ENCODE results near the gene PPP2R2B.
A peak's percentile ranks its signal among the peaks of the same experiment; 100 is the strongest.
"Not testable (repeated sequence)": the region's sequence is repeated elsewhere in the genome, so short reads cannot be mapped to it uniquely, and the experiment has no call there.

Gene PPP2R2B

DNA sequence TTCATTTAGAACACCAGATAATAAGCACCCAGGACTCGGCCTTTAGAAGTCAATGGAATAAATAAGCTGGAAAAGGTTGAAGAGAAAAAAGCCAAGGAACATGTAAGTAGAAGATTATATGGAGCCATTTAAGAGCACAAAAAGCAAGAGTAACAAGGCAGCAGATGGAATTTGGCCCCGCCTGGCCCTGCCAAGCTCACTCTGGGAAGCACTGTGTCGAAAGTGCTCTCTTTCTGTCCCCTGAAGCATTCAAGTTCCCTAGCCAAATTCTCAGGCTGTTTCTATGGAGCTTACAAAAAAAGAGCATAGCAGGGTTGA lies 289.6 kb downstream of the PPP2R2B start:
- DNase-seq: no peak

DNA sequence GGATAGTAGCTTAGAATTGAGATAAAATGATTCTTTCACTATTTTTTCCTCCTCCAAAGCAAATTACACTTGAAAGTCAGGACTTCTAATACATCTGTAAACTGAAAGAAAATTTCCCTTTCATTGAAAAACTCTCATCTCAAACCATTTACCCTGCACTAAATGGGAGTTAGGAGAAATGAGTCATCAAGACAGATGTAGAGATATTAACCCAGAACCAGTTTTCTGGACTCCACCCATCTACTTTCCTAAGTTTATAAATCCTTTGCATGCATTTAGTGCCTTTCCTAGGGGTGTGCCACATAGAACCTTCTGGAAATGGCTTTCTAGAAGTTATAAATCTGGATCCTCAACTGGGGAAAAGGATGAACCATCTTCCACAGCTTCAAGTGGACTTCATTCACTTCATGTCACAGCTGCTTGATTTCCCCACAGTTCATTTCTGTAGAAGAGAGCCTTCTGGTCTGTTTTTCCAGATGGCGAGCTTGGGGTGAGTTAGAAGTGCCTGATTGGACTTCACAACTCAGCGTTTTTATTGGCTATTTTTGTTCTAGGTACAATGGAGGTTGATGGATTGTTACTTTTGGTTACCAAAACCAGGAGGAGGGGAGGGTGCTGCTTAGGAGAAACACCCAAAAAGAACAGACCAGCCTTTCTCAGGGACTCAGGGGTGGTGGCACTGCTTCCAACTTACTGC lies 290.1 kb downstream of the PPP2R2B start:
- DNase-seq: no peak

DNA sequence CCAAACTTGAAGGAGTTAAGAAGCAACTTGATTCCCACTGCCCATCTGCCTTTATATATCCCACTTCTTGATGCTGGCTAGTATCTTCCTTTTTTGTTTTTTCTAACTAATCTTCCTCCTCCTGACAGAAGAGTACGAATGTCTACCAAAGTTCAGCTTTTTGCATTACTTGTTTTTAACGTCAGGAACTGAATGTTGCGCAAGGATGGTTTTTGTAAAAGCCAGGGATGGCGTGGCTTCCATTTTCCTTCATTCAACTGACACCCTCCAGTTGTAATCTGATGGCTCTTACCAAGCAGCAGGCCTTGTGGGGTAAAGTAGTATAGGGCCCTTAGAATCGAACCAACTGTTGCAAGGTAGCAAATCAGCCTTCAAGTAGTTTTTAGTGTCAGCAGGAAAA lies 291.8 kb downstream of the PPP2R2B start:
- no peak for DNase-seq

DNA sequence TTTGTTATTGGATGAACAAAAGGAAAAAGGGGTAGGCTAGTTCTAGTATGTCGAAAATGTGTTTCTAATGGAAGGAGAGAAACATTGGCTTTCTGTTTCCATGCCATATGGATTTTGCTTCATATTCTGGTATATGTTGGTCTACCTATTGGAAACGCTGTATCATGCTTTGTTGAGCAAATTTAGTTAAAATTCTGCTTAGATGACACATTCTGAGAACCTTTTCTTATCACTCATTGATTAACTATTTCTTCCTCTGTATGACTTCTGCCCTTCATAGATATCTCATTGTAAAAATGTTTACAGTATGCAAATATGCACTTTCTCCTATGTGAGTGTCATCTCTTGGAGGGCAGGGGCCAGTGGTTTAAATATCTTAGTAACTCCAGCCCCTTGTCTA lies 293.8 kb downstream of the PPP2R2B start:
- DNase-seq: no peak

GRCh38 chr5:146582051-146582596 lies 296.4 kb downstream of the PPP2R2B start:
- no peak for DNase-seq

DNA sequence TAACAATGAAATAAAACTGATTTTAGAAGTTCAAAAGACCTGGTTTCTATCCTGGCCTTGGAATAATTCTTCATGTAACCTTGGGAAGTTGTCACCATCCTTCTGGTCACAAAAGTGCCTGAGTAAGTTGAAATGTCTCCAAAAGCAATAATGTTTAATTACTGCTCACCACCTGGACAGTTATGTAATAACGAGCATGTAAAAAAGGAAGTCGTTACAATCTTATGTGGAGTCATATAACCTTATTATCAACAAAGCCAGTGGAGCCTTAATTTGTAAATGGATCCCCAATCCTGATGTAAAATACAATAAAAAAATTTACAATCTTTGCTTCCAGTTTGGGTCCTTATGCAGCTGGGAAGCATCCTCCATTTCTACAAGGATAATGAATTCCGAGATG lies 298.3 kb downstream of the PPP2R2B start:
- DNase-seq: no peak

DNA sequence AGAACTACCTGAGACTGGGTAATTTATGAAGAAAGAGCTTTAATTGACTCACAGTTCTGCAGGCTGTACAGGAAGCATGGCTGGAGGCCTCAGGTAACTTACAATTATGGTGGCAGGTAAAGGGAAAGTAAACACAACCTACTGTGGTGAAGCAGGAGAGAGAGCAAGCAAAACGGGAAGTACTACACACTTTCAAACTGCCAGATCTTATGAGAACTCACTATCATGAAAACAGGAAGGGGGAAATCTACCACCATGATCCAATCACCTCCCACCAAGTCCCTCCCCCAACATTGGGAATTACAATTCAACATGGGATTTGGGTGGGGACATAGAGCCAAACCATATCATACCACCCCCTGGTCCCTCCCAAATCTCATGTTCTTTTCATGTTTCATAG lies 303.8 kb downstream of the PPP2R2B start:
- DNase-seq: no peak

GRCh38 chr5:146568161-146568560 lies 310.4 kb downstream of the PPP2R2B start:
- no peak for DNase-seq

DNA sequence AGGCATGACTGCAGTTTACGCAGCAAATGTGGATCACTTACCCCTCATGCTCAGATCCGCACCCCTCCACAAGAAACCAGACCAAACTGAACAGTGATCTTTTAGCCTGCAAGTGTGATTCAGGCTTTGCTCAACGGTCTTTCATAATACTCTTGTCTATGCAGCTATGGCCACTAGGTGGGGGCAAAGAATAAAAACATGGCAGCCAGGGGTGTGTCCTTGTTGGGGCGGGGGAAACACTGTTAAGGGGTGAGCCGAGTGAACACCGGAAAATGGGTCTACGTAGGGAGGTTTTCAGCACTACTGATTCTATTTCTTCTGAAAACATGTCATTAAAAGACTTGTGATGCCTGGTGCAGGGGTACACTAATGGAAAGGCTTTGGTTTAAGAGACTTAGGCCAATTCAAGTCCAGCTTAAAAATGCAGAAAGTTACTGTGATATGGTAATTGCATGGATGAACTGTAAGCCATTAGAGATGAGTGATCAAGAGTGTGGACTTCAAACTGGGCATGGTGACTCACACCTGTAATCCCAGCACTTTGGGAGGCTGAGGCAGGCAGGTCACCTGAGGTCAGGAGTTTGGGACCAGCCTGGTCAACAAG lies 312.7 kb downstream of the PPP2R2B start:
- peak; percentile 28 for DNase-seq

GRCh38 chr5:146564007-146564762 lies 314.4 kb downstream of the PPP2R2B start:
- DNase-seq: no peak

- DNase-seq: no peak
Measured at GRCh38 chr5:146562461-146562860, 316.1 kb downstream of the PPP2R2B start.

DNA sequence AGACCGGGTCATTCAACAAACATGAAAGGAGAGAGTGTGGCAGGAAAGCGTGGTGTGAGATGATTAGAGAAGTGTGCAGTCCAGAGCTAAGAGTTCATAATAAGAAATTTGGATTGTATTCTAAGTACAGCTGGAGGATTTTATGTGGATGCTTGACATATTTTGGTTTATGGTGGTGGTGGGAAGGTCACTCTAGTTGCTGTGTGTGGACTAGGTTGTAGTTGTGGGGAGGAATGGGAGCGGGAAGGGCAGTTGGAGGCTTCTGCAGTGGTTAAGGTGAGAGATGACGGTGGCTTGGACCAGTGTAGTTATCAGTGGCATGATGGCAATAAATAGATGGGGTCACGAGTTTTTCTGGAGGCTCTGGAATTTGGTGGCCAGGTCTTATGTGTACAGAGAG lies 316.8 kb downstream of the PPP2R2B start:
- no peak for DNase-seq

GRCh38 chr5:146560205-146560812 lies 318.2 kb downstream of the PPP2R2B start:
- DNase-seq: no peak

DNA sequence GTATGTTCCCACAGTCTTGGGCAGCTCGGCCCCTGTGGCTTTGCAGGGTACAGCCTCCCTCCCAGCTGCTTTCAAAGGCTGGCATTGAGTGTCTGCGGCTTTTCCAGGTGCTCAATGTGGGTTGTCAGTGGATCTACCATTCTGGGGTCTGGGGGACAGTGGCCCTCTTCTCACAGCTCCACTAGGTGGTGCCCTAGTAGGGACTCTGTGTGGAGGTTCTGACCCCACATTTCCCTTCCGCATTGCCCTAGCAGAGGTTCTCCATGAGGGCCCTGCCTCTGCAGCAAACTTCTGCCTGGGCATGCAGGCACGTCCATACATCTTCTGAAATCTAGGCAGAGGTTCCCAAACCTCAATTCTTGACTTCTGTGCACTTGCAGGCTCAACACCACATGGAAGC lies 321.7 kb downstream of the PPP2R2B start:
- not testable (repeated sequence) for DNase-seq

GRCh38 chr5:146553446-146553845 lies 325.1 kb downstream of the PPP2R2B start:
- DNase-seq: no peak

DNA sequence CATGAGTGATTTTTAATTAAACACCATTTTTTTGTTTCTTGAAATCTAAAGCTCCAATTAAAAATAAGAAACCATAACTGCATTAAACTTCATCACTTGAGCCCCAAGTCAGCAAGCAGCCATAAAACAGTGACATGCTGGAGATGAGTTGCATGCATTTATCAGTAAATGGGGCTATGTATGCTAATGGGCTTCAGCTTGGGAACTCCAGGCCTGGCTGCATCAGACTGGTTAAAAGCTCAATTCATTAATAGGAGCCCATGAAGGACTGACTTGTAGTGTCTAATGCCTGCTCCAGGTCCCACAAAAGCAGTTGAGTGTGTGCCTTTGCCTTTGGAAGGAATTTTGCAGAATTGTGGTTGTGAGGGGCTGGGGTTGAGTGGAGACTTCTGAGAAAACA lies 328.9 kb downstream of the PPP2R2B start:
- DNase-seq: no peak

- DNase-seq: no peak
Measured at GRCh38 chr5:146548781-146549449, 329.6 kb downstream of the PPP2R2B start.

- DNase-seq: no peak
Measured at GRCh38 chr5:146544232-146544631, 334.3 kb downstream of the PPP2R2B start.

DNA sequence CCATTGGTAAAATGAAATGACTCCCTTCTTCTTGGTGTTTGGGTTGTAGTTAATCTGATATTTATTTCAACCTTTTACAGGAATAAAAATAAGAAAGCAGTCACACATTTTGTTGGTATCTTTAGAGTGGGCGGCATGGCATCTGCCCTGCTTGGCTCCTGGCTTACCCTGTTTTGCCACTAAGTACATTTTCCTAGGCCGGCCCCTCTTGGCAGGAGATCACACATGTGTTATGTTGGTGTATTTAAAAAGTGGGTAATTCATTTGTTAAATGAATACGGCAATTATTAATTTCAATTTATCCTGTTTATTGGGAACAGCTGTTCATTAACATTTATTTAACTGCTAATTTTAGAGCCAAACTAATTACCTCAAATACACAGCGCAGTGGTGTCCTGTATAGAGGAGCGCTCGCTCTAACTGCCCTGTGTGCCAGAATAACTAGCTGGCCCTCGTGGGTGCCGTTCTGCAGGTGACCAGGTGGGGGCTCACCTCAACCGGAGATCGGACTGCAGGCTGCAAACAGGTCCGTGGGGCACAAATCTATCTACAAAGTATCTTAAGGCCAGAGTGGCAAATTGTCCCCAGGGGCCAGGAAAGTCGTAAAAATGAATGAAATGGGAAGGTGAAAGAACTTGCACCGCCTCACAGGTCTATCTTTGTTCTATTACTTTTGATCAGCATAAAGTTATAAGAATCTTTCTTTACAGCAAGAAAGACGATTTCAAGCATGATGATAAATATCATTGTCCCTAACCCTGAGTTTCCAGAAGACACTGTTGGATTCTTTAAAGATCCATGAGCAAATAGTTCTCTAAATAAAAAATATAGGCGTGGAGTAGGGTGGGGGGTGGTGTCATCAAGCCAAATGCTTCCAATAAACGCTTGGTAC lies 336.4 kb downstream of the PPP2R2B start:
- DNase-seq: peak; percentile 45

DNA sequence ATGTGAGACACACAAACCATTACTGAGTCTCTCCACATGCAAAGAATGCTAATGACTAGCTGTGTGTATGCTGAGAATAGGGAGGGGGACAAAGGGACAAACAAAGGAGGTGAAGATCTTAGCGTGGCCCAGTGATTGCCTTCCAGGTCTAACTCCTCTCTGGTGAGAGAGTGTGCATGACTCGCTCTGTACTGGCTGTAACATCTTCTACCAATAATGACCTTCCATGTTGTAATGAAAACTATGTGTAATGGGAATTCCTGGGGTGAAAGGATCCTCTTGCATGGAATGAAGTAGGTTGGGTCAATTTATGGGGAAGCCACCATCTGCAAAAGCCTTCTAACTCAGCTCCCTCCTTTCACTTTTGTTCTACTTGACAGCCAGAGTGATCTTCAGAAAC lies 338.1 kb downstream of the PPP2R2B start:
- DNase-seq: no peak

- DNase-seq: no peak
Measured at GRCh38 chr5:146539973-146540372, 338.6 kb downstream of the PPP2R2B start.

DNA sequence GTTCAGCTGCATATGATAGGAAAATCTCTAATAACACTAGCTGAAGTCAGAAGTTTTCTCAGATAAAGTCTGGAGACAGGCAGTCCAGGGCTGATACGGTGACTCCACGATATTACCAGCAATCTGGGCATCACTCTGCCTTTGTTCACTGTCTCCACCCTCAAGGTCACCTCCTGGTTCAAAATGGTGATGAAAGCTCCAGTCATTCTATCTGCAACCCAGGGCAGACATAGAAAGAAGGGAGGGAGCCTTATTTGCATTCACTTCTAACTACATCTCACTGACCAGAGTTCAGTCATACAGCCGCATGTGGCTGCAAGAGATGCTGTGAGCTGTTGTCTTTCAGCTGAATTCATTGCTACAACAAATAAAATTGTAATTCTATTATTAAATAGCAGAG lies 340.1 kb downstream of the PPP2R2B start:
- DNase-seq: no peak
